ENCODE measurements around the gene POU2AF3. TPM values are rescaled to one million over a fixed set of nuclear protein-coding genes. Genes with fewer than 3 reads are reported as not detected.
"Not testable (repeated sequence)": the region's sequence is repeated elsewhere in the genome, so short reads cannot be mapped to it uniquely, and the experiment has no call there.

Gene POU2AF3
- total and polyA plus RNA-seq, 12 donors = 0.18 to 2.0 (median 0.35) TPM; not detected in 4

DNA sequence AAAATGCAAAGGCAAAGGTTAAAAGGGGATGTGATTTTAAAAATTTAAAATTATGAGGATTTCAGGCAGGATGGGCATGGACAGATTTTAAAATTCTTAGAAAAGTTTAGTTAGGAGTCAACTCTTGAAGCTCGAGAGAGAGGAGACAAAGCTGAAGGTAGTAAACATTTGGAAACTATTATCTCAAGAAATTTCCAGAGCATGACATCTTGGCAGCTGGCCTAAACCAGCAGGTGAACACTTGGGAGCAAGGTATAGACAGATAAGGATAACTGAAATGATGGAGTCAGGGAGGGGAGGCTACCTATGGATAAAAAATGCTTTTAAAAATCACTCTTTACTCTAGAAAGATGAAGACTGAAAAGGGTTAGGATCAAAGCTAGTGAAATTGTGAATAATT lies 13.7 kb downstream of the POU2AF3 start:
- ATAC-seq (no peak), DNase-seq (no peak)
- Histone ChIP-seq H3K27ac (no peak overlapping the region), H3K4me1 (no peaks in the 10 kb centered on the region), H3K27me3 (peaks cover 0 to 20% (median 0%) of the 10 kb centered on the region in 7 donors), H3K36me3 (no peaks in the 10 kb centered on the region), H3K9me3 (peaks cover 0 to 8% (median 0%) of the 10 kb centered on the region in 11 donors), H3K4me3 (no peak overlapping the region)
- intact Hi-C loops (cut with DNase I) = no loop called here
- WGBS, 2 donors = 50 to 57% methylated on average over 1 of the region's 1 CpG
- TF ChIP-seq, protein P1, sequence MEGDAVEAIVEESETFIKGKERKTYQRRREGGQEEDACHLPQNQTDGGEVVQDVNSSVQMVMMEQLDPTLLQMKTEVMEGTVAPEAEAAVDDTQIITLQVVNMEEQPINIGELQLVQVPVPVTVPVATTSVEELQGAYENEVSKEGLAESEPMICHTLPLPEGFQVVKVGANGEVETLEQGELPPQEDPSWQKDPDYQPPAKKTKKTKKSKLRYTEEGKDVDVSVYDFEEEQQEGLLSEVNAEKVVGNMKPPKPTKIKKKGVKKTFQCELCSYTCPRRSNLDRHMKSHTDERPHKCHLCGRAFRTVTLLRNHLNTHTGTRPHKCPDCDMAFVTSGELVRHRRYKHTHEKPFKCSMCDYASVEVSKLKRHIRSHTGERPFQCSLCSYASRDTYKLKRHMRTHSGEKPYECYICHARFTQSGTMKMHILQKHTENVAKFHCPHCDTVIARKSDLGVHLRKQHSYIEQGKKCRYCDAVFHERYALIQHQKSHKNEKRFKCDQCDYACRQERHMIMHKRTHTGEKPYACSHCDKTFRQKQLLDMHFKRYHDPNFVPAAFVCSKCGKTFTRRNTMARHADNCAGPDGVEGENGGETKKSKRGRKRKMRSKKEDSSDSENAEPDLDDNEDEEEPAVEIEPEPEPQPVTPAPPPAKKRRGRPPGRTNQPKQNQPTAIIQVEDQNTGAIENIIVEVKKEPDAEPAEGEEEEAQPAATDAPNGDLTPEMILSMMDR (IDR thresholded peaks at IDR 0.05) = no peak

DNA sequence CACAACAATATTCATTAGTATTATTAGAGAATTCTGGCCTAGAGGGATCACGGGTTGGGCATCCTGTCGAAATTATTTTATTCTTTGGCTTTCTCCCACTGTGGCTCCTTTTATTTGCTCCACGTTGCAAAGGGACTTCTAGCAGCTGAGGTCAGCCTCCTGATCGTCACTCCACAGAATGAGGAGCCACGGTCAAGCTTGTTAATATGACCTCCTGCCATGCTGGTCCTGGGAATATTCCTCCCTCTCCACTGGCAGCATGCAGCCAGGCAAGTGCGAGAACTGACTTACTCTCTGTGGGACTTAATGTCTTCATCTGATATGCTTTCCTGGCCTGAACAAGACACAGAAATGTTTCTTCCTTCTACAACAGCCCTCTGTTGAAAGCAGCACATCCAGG lies 20.9 kb downstream of the POU2AF3 start:
- DNase-seq (no peak), ATAC-seq (no peak)
- Histone ChIP-seq H3K27ac (no peak overlapping the region), H3K4me1 (peaks cover 0 to 8% (median 0%) of the 10 kb centered on the region in 9 donors), H3K27me3 (no peaks in the 10 kb centered on the region), H3K36me3 (no peaks in the 10 kb centered on the region), H3K4me3 (no peak overlapping the region), H3K9me3 (peaks cover 0 to 8% (median 0%) of the 10 kb centered on the region in 11 donors)
- intact Hi-C loops (cut with DNase I) = no loop called here
- 79 to 83% methylated on average over 6 of the region's 6 CpGs for WGBS, 2 donors
- TF ChIP-seq, protein P1 (IDR thresholded peaks at IDR 0.05) = no peak

DNA sequence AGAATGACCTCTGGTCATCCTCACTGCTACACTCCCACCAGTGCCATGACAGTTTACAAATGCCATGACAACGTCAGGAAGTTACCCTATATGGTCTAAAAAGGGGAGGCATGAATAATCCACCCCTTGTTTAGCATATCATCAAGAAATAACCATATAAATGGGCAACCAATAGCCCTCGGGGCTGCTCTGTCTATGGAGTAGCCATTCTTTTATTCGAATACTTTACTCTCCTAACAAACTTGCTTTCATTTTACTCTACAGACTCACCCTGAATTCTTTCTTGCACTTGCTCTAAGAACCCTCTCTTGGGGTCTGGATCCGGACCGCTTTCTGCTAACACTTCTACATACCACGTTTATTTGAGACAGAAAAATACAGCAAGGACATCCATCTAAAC lies 21.9 kb downstream of the POU2AF3 start:
- H3K27ac ChIP-seq; H3K4me1 ChIP-seq; H3K27me3 ChIP-seq; H3K4me3 ChIP-seq; intact Hi-C loops (cut with DNase I); H3K9me3 ChIP-seq; DNase-seq; H3K36me3 ChIP-seq; ATAC-seq: not testable (repeated sequence)
- 82 to 84% methylated on average over 6 of the region's 6 CpGs for WGBS, 2 donors

DNA sequence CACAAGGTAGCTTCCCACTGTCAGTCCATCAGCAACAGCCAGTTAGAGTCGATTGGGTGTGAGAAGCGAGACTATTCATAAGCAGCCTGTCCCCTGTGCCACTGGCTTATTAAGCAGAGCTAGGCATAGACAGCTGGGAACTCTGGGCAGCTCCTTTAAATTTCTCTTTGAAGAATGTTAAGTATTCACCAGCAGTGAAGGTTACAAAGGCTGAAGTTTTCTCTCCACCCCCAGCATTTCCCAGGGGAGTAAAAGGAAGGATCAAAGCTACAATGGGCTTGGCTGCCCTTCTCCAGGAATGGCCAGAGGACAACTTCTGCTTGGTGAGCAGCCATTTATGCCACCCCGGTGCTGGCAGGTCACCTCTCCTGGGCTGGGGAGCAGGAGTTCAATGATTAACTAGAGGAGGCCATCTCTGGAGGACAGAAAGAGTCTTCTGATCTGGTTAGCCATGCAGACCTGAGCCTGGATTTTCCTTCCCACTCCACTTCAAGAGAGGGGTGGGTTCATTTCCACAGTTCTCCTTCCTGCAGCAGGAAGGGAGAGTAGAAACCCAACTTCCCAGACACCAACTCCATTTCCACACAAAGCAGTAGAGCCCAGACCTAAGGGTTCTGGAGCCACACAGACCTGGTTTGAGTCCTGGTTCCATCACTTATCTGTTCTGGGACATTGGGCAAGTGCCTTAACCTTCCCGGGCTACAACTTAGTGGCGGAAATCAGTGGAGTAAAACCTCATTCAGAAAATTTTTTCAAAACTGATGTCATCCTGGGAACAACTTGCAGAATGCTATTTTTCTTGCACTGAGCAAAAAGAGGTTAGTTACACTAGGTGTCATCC lies 22.6 kb downstream of the POU2AF3 start:
- WGBS, 2 donors = 69 to 80% methylated on average over 5 of the region's 5 CpGs
- TF ChIP-seq, protein P1 (IDR thresholded peaks at IDR 0.05) = no peak
- Histone ChIP-seq H3K4me3 (no peak overlapping the region), H3K36me3 (no peaks in the 10 kb centered on the region), H3K27ac (no peak overlapping the region), H3K27me3 (no peaks in the 10 kb centered on the region), H3K4me1 (peaks cover 0 to 8% (median 0%) of the 10 kb centered on the region in 9 donors), H3K9me3 (peaks cover 0 to 5% (median 0%) of the 10 kb centered on the region in 11 donors)
- intact Hi-C loops (cut with DNase I) = no loop called here
- ATAC-seq (peak in 3 of 8 donors; percentile 24 to 64 (median 42)), DNase-seq (no peak)

DNA sequence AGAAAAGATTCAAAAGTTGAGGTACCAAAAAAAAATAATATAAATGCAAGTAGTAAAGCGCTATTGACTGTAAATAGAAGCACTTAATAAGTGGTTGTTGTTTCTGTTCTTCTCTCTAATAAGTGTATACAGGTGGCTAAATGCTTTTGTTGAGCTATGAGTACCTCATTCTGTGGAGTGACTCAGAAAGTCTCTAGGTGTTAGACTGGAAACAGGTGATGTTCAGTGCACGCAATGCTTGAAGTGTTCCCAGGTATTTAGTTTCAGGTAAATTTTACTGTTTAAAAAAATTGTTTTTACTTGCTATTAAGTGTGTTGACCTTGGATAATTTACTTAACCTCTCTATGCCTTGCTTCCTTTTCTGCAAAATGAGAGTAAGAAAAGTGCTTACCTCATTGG lies 24.2 kb downstream of the POU2AF3 start:
- Histone ChIP-seq H3K9me3 (no peaks in the 10 kb centered on the region), H3K4me1 (peaks cover 0 to 9% (median 3%) of the 10 kb centered on the region in 9 donors), H3K27ac (no peak overlapping the region), H3K36me3 (no peaks in the 10 kb centered on the region), H3K4me3 (no peak overlapping the region), H3K27me3 (no peaks in the 10 kb centered on the region)
- DNase-seq (no peak), ATAC-seq (no peak)
- TF ChIP-seq, protein P1 (IDR thresholded peaks at IDR 0.05) = no peak
- WGBS, 2 donors = 96 to 97% methylated on average over 2 of the region's 2 CpGs
- intact Hi-C loops (cut with DNase I) = no loop called here

Data from heart right ventricle (tissue), 16 donors.